Measurements from ENCODE around the gene HESX1.

DNA sequence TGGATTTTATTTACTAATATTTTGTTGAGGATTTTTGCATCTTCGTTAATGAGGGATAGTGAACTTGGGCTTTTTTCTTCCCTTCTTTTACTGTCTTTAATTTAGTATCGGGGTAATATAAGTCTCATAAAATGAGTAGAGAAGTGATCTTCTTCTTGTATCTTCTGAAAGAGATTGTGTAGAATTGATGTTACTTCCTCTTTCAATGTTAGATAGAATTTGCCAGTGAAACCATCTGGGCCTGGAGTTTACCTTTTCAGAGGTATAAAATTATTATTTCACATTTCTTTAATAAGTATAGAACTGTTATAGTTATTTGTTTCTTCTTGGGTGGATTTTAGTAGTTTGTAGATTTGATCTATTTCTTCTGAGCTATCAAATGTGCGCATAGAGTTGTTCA is 7.8 kb downstream of the HESX1 start:
- TF ChIP-seq, protein P1, sequence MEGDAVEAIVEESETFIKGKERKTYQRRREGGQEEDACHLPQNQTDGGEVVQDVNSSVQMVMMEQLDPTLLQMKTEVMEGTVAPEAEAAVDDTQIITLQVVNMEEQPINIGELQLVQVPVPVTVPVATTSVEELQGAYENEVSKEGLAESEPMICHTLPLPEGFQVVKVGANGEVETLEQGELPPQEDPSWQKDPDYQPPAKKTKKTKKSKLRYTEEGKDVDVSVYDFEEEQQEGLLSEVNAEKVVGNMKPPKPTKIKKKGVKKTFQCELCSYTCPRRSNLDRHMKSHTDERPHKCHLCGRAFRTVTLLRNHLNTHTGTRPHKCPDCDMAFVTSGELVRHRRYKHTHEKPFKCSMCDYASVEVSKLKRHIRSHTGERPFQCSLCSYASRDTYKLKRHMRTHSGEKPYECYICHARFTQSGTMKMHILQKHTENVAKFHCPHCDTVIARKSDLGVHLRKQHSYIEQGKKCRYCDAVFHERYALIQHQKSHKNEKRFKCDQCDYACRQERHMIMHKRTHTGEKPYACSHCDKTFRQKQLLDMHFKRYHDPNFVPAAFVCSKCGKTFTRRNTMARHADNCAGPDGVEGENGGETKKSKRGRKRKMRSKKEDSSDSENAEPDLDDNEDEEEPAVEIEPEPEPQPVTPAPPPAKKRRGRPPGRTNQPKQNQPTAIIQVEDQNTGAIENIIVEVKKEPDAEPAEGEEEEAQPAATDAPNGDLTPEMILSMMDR (conservative IDR thresholded peaks at IDR 0.05; ENCODE audit: low read length) = no peak
- TF ChIP-seq EZH2phosphoT487 (IDR thresholded peaks at IDR 0.05; ENCODE audit: borderline replicate concordance) = no peak

Measured in Loucy (cell line).